Fibroblast of lung (primary cell): ENCODE data around the gene SPATS2L. TPM values are rescaled to one million over a fixed set of nuclear protein-coding genes. Genes with fewer than 3 reads are reported as not detected.
A peak's percentile ranks its signal among the peaks of the same experiment; 100 is the strongest.

ENCODE experiments used
- DNase-seq, 2 donors: peaks; one replicate each; pipeline versions ENCODE4 v3.0.0 to v3.0.0-alpha.2; 2010; ENCODE audit warnings: low read depth in 2 of 2
- H2AFZ ChIP-seq: 2 replicates; pipeline ENCODE4 v1.5.1; 2012; ENCODE audit warnings: low read length, control low read depth, inconsistent platforms
- H3K27ac ChIP-seq: 2 replicates; pipeline ENCODE4 v1.5.1; 2011; ENCODE audit warnings: low read length, control low read depth; ENCODE audit not compliant: insufficient read depth
- H3K27me3 ChIP-seq: 2 replicates; pipeline ENCODE4 v1.5.1; 2011; ENCODE audit warnings: mild to moderate bottlenecking, low read length; ENCODE audit not compliant: control insufficient read depth, insufficient read depth
- H3K36me3 ChIP-seq: 2 replicates; pipeline ENCODE4 v1.5.1; 2011; ENCODE audit warnings: low read length; ENCODE audit not compliant: control insufficient read depth, insufficient read depth
- H3K4me1 ChIP-seq: 2 replicates; pipeline ENCODE4 v1.5.1; 2011; ENCODE audit warnings: low read length; ENCODE audit not compliant: control insufficient read depth, insufficient read depth; ENCODE audit errors: extremely low read depth
- H3K4me2 ChIP-seq: 2 replicates; pipeline ENCODE4 v1.5.1; 2011; ENCODE audit warnings: low read length, control low read depth; ENCODE audit not compliant: insufficient read depth; ENCODE audit errors: extremely low read depth
- H3K4me3 ChIP-seq, 4 experiments: fragments of 200-600 bp in 1 of 4; sonication (generic) in 1 of 4; replicated peaks in 1 of 4; 2 replicates each; pipeline ENCODE4 v1.5.1; 2011 to 2016; ENCODE audit warnings: low read length in 4 of 4, low read depth in 3 of 4, mild to moderate bottlenecking in 3 of 4, control low read depth in 2 of 4, inconsistent platforms in 1 of 4, mixed read lengths in 1 of 4; ENCODE audit not compliant: insufficient read depth in 1 of 4; ENCODE audit errors: control extremely low read depth in 1 of 4
- H3K79me2 ChIP-seq: 2 replicates; pipeline ENCODE4 v1.5.1; 2012; ENCODE audit warnings: mild to moderate bottlenecking, low read length, inconsistent platforms; ENCODE audit not compliant: control insufficient read depth, insufficient read depth
- H3K9ac ChIP-seq: 2 replicates; pipeline ENCODE4 v1.5.1; 2011; ENCODE audit warnings: mild to moderate bottlenecking, low read length, control low read depth; ENCODE audit not compliant: insufficient read depth
- H3K9me3 ChIP-seq: 2 replicates; pipeline ENCODE4 v1.5.1; 2012; ENCODE audit warnings: low read depth, low read length; ENCODE audit not compliant: control insufficient read depth, insufficient read depth
- H4K20me1 ChIP-seq: 2 replicates; pipeline ENCODE4 v1.5.1; 2011; ENCODE audit warnings: low read length; ENCODE audit not compliant: control insufficient read depth, insufficient read depth; ENCODE audit errors: extremely low read depth
- EZH2 ChIP-seq: IDR thresholded peaks from 2 replicates; pipeline ENCODE4 v1.5.1; 2012; ENCODE audit warnings: low read length, control low read depth, mild to moderate bottlenecking; ENCODE audit errors: missing control alignments
- polyA plus RNA-seq, 2 donors: library from polyadenylated mRNA; depleted of rRNA in 1 of 2; stranded (reverse) in 1 of 2; unstranded in 1 of 2; fragments of >200 nt; gene quantifications; 2 replicates each; pipeline ENCODE4 v1.2.1, GENCODE V29; 2011 to 2012; ENCODE audit warnings: missing spikeins in 1 of 2
- total RNA-seq: library from RNA; depleted of rRNA; stranded (reverse); fragments of >200 nt; gene quantifications from 2 replicates; pipeline ENCODE4 v1.2.1, GENCODE V29; 2014
- TF ChIP-seq, protein P1 (sequence below), 2 donors: IDR thresholded peaks in 1 of 2; conservative IDR thresholded peaks in 1 of 2; 1 replicate in 1 of 2; 2 replicates in 1 of 2; pipeline ENCODE4 v1.5.1; 2011 to 2012; ENCODE audit warnings: low read length in 2 of 2, control low read depth in 1 of 2, inconsistent platforms in 1 of 2, low read depth in 1 of 2, mild to moderate bottlenecking in 1 of 2

The SPATS2L gene
- total and polyA plus RNA-seq, 2 donors (not counting 1 experiment from before 2014, with no cell fraction given): 73.8 to 291 TPM

DNA sequence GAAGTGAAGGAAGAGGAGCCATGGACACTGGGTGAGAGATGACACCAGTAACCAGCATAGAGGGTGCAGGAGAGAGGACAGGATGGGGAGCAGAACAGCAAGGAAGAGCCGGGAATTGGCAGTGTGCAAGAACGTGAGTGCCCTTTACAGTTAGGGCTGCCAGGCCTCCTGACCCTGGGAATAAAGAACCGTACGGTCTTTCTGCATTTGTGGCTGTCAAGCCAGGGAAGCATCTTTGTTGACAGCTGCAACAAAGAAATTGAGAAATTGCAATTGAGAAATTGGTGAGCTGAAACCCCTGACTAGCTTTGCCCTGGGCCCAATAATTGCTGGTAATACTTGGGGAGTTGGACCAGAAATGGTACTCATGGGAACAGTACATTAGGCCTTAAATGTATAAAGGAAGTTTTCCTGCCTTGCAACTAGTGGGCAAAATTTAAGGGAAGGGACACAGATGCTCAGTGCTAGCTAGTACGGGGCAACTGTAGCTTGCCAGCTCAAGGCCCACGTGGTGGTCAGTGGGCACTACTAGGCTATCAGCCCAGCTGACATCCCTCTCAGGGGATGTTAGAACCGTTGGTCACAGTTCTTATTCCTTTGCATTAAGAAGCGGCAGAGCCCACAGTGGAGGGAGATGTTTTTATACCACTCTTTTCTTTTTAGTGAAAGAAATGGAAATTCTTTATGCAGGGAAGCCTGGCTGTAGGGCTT is 146.8 kb downstream of the SPATS2L start:
- Histone ChIP-seq H3K4me2 (no peak overlapping the region), H3K79me2 (no peaks in the 10 kb centered on the region), H3K27me3 (no peaks in the 10 kb centered on the region), H3K4me3 (no peak overlapping the region), H3K27ac (no peak overlapping the region), H3K4me1 (peaks cover 12% of the 10 kb centered on the region), H3K36me3 (peaks cover 1% of the 10 kb centered on the region), H3K9me3 (no peaks in the 10 kb centered on the region), H3K9ac (no peak overlapping the region), H4K20me1 (no peaks in the 10 kb centered on the region), H2AFZ (no peak overlapping the region)
- TF ChIP-seq, protein P1, sequence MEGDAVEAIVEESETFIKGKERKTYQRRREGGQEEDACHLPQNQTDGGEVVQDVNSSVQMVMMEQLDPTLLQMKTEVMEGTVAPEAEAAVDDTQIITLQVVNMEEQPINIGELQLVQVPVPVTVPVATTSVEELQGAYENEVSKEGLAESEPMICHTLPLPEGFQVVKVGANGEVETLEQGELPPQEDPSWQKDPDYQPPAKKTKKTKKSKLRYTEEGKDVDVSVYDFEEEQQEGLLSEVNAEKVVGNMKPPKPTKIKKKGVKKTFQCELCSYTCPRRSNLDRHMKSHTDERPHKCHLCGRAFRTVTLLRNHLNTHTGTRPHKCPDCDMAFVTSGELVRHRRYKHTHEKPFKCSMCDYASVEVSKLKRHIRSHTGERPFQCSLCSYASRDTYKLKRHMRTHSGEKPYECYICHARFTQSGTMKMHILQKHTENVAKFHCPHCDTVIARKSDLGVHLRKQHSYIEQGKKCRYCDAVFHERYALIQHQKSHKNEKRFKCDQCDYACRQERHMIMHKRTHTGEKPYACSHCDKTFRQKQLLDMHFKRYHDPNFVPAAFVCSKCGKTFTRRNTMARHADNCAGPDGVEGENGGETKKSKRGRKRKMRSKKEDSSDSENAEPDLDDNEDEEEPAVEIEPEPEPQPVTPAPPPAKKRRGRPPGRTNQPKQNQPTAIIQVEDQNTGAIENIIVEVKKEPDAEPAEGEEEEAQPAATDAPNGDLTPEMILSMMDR (conservative IDR thresholded peaks at IDR 0.05 in 1 of 2, IDR thresholded peaks at IDR 0.05 in 1 of 2; ENCODE audit: low read depth in 1 of 2, low read length in 2 of 2): no peak
- TF ChIP-seq EZH2: no peak
- DNase-seq: no peak

DNA sequence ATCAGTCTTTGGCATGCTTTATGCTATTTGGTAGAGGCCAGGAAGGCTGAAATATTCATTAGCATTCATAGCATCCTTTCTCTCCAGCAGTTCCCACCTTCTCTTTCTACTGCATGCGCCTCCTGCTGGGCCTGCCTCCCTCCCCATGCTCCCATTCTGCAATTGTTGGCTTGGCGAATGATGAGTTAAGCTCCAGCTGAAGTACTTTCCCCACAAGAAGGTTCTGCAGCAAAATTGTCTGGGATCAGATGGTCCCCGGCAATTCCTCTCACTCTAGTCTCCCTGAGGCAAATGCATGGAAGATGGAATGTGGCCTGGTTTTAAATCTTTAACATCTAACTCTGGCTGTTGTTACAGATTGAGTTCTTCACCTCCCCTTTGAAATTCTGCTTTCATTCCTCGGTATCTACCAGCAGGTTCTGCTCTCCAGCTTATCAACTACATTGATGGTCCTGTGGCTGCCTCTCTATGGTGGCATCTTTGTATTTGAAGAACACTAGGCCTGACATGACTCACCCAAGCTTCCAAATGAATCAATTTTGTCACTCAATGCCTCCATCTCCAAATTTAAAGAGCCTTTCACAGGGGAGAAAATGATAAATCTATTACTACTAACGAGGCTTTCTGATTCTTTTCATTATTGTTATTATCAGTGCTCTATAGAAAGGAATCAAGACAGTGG is 147.5 kb downstream of the SPATS2L start:
- Histone ChIP-seq H3K4me1 (peaks cover 12% of the 10 kb centered on the region), H3K36me3 (no peaks in the 10 kb centered on the region), H3K27ac (no peak overlapping the region), H3K4me2 (no peak overlapping the region), H3K79me2 (no peaks in the 10 kb centered on the region), H3K27me3 (no peaks in the 10 kb centered on the region), H3K9me3 (no peaks in the 10 kb centered on the region), H3K4me3 (no peak overlapping the region), H4K20me1 (no peaks in the 10 kb centered on the region), H3K9ac (no peak overlapping the region), H2AFZ (no peak overlapping the region)
- no peak for TF ChIP-seq EZH2
- TF ChIP-seq, protein P1 (conservative IDR thresholded peaks at IDR 0.05 in 1 of 2, IDR thresholded peaks at IDR 0.05 in 1 of 2; ENCODE audit: low read depth in 1 of 2, low read length in 2 of 2): peak in 1 of 2 donors; percentile 5
- DNase-seq: peak in 1 of 2 donors; percentile 14

DNA sequence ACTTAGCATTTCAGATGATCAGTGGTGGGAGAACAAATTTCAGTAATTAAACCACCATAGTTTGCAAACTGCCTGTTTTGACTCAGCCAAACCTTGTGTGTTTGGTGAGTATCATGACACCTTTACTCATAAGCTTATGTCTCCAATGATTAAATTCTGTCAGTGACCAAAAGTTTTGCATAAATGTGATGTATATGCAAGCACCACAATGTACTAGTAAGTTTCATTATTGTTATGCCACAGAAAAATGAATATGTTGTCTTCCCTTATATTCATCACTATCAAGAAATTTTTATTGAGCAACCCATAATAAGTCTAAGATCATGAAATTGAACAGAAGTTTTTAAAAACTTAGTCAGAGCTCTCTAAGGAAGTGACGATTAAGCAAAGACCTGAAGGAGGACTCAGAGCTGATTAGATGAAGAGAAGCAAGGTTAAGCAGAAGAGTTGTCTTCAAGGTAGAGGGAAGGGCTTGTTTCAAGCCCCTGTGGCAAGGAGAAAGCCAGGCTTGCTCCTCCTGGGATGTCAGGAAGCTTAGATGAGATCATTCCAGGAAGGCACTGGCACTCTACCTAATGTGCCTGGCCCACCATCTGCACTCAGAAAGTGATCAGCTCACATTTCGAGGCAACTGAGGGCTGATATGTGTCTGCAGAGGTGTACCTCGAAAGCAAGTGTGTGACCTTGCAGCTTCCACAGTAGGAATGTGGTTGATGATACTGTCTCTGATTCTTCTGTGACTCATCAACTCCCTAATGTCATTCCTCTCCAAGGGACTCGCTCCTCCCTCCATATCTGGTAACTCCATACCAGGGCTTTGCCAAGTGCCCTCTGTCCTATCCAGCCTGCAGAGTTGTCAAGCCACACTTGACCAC is 148.7 kb downstream of the SPATS2L start:
- H3K4me2 ChIP-seq: no peak overlapping the region
- no peaks in the 10 kb centered on the region for H3K79me2 ChIP-seq
- no peaks in the 10 kb centered on the region for H4K20me1 ChIP-seq
- peaks cover 12% of the 10 kb centered on the region for H3K4me1 ChIP-seq
- H3K9me3 ChIP-seq: no peaks in the 10 kb centered on the region
- H3K9ac ChIP-seq: no peak overlapping the region
- no peak overlapping the region for H3K27ac ChIP-seq
- no peak overlapping the region for H2AFZ ChIP-seq
- no peaks in the 10 kb centered on the region for H3K36me3 ChIP-seq
- no peaks in the 10 kb centered on the region for H3K27me3 ChIP-seq
- TF ChIP-seq EZH2: no peak
- TF ChIP-seq, protein P1 (conservative IDR thresholded peaks at IDR 0.05 in 1 of 2, IDR thresholded peaks at IDR 0.05 in 1 of 2; ENCODE audit: low read depth in 1 of 2, low read length in 2 of 2): no peak
- H3K4me3 ChIP-seq: no peak overlapping the region
- peak in 1 of 2 donors; percentile 70 for DNase-seq
